SK-N-SH (cell line): ENCODE results near the gene PDIA6. TPM values are rescaled to one million over a fixed set of nuclear protein-coding genes. Genes with fewer than 3 reads are reported as not detected.

Experiments used
- CTCF ChIA-PET: fragments of 300-600, 350-600 bp; formaldehyde crosslinking; extraction: SDS; loops from one replicate; lab custom pipeline; 2021; lab: Yijun Ruan, JAX
- POLR2A ChIA-PET: fragments of 350-600 bp; sonication (Branson Sonifier 250); formaldehyde crosslinking; extraction: SDS; loops from one replicate; lab custom pipeline; 2020; ENCODE audit warnings: antibody characterized with exemption, inconsistent platforms; lab: Yijun Ruan, JAX
- DNase-seq: peaks from one replicate; pipeline ENCODE4 v3.0.0; 2012
- H2AFZ ChIP-seq: fragments of 200-600 bp; sonication (generic); 2 replicates; pipeline ENCODE4 v1.8.1; 2016; ENCODE audit warnings: antibody characterized with exemption, mild to moderate bottlenecking, low read depth
- H3F3A ChIP-seq: fragments of 200-600 bp; sonication (generic); replicated peaks from 2 replicates; pipeline ENCODE3; 2016; ENCODE audit warnings: antibody characterized with exemption, mild to moderate bottlenecking; ENCODE audit not compliant: insufficient read depth
- H3K27ac ChIP-seq, 2 experiments: fragments of 200-500 bp in 1 of 2; fragments of 200-600 bp in 1 of 2; sonication (Bioruptor generic) in 1 of 2; sonication (generic), shearing (Covaris generic) in 1 of 2; 2 replicates each; pipeline versions ENCODE4 v1.5.1 to v1.6.1; 2014 to 2016; ENCODE audit warnings: low read depth in 2 of 2, inconsistent platforms in 1 of 2, low read length in 1 of 2, mild to moderate bottlenecking in 1 of 2, mixed read lengths in 1 of 2
- H3K27me3 ChIP-seq: fragments of 200-600 bp; sonication (generic), shearing (Covaris generic); 2 replicates; pipeline ENCODE4 v1.6.1; 2016; ENCODE audit warnings: mixed run types; ENCODE audit not compliant: insufficient read depth
- H3K36me3 ChIP-seq, 2 experiments: fragments of 200-500 bp in 1 of 2; fragments of 200-600 bp in 1 of 2; sonication (Bioruptor generic) in 1 of 2; sonication (generic) in 1 of 2; replicated peaks in 1 of 2; 2 replicates each; pipeline versions ENCODE3 to v1.5.1; 2014 to 2016; ENCODE audit warnings: low read length in 1 of 2, mild to moderate bottlenecking in 1 of 2; ENCODE audit not compliant: insufficient read depth in 2 of 2, control insufficient read depth in 1 of 2
- H3K4me1 ChIP-seq, 2 experiments: fragments of 200-500 bp in 1 of 2; fragments of 200-600 bp in 1 of 2; sonication (Bioruptor generic) in 1 of 2; sonication (generic), shearing (Covaris generic) in 1 of 2; 2 replicates each; pipeline versions ENCODE4 v1.5.1 to v1.6.1; 2014 to 2016; ENCODE audit warnings: low read depth in 1 of 2, low read length in 1 of 2, mixed run types in 1 of 2; ENCODE audit not compliant: insufficient read depth in 2 of 2, control insufficient read depth in 1 of 2
- H3K4me2 ChIP-seq: fragments of 200-600 bp; sonication (generic), shearing (Covaris generic); 2 replicates; pipeline ENCODE4 v1.6.1; 2017; ENCODE audit warnings: mixed run types
- H3K4me3 ChIP-seq, 2 experiments: fragments of 200-500 bp in 1 of 2; fragments of 200-600 bp in 1 of 2; sonication (Bioruptor generic) in 1 of 2; sonication (generic), shearing (Covaris generic) in 1 of 2; 2 replicates each; pipeline versions ENCODE4 v1.5.1 to v1.8.1; 2014 to 2016; ENCODE audit warnings: low read depth in 2 of 2, inconsistent platforms in 1 of 2, low read length in 1 of 2, mild to moderate bottlenecking in 1 of 2, mixed read lengths in 1 of 2, moderate library complexity in 1 of 2
- H3K79me2 ChIP-seq: fragments of 200-600 bp; sonication (generic); 2 replicates; pipeline ENCODE4 v1.8.1; 2017; ENCODE audit warnings: mild to moderate bottlenecking; ENCODE audit not compliant: insufficient read depth
- H3K9ac ChIP-seq: fragments of 200-600 bp; sonication (generic); 2 replicates; pipeline ENCODE4 v1.6.1; 2017; ENCODE audit warnings: mixed run types
- H3K9me2 ChIP-seq: fragments of 200-600 bp; sonication (generic); 2 replicates; pipeline ENCODE4 v1.6.1; 2017; ENCODE audit warnings: mixed run types
- H3K9me3 ChIP-seq: fragments of 200-600 bp; sonication (generic); 2 replicates; pipeline ENCODE4 v1.6.1; 2017; ENCODE audit warnings: mixed run types, mild to moderate bottlenecking, moderate library complexity
- H4K20me1 ChIP-seq: fragments of 200-600 bp; sonication (generic); 2 replicates; pipeline ENCODE4 v1.6.1; 2017; ENCODE audit warnings: mild to moderate bottlenecking, mixed run types; ENCODE audit not compliant: insufficient read depth
- CHD2 ChIP-seq: fragments of 150-350 bp; IDR thresholded peaks from 2 replicates; pipeline ENCODE4 v1.6.1; 2018; ENCODE audit warnings: low read length; ENCODE audit not compliant: partially characterized antibody
- ELF1 ChIP-seq: IDR thresholded peaks from 2 replicates; pipeline ENCODE4 v1.4.0; 2012
- EP300 ChIP-seq, 2 experiments: IDR thresholded peaks; 2 replicates each; pipeline versions ENCODE4 v1.4.0 to v1.6.1; 2012; ENCODE audit warnings: borderline replicate concordance in 1 of 2, low read depth in 1 of 2, low read length in 1 of 2
- EZH2phosphoT487 ChIP-seq: fragments of 200-600 bp; sonication (generic); IDR thresholded peaks from 2 replicates; pipeline ENCODE4 v1.6.1; 2017; ENCODE audit warnings: low read depth, mixed run types, mild to moderate bottlenecking, antibody characterized with exemption, moderate library complexity, borderline replicate concordance
- FOSL2 ChIP-seq: IDR thresholded peaks from 2 replicates; pipeline ENCODE4 v1.4.0; 2012; ENCODE audit warnings: low read depth, mild to moderate bottlenecking, moderate library complexity, borderline replicate concordance
- FOXJ3 ChIP-seq: sonication (generic); formaldehyde crosslinking; IDR thresholded peaks from 2 replicates; pipeline ENCODE4 v1.5.1; 2020; ENCODE audit warnings: mild to moderate bottlenecking, missing genetic modification reagents
- GABPA ChIP-seq: IDR thresholded peaks from 2 replicates; pipeline ENCODE4 v1.4.0; 2012; ENCODE audit warnings: low read depth, mild to moderate bottlenecking
- IRF3 ChIP-seq: fragments of 150-350 bp; IDR thresholded peaks from 2 replicates; pipeline ENCODE4 v1.6.1; 2016; ENCODE audit warnings: mild to moderate bottlenecking, low read depth, low read length
- MXI1 ChIP-seq: IDR thresholded peaks from 2 replicates; pipeline ENCODE4 v1.6.1; 2012; ENCODE audit warnings: mild to moderate bottlenecking, low read depth, low read length, improper control_type of control experiment
- NRF1 ChIP-seq: IDR thresholded peaks from 2 replicates; pipeline ENCODE4 v1.6.1; 2012; ENCODE audit warnings: low read depth, mild to moderate bottlenecking, low read length
- PBX3 ChIP-seq: IDR thresholded peaks from 2 replicates; pipeline ENCODE4; 2012
- POLR2AphosphoS5 ChIP-seq: IDR thresholded peaks from 2 replicates; pipeline ENCODE4 v1.6.1; 2012; ENCODE audit warnings: low read depth, low read length
- RAD21 ChIP-seq: IDR thresholded peaks from 2 replicates; pipeline ENCODE4 v1.6.1; 2012; ENCODE audit warnings: mild to moderate bottlenecking, low read length
- RCOR1 ChIP-seq: fragments of 150-350 bp; IDR thresholded peaks from 2 replicates; pipeline ENCODE4 v1.6.1; 2017; ENCODE audit warnings: antibody characterized with exemption, low read length
- REST ChIP-seq: IDR thresholded peaks from 2 replicates; pipeline ENCODE4 v1.6.1; 2012; ENCODE audit warnings: mild to moderate bottlenecking, low read depth, low read length, moderate library complexity
- SMC3 ChIP-seq: IDR thresholded peaks from 2 replicates; pipeline ENCODE4 v1.6.1; 2012; ENCODE audit warnings: low read depth, low read length, improper control_type of control experiment
- TAF1 ChIP-seq: IDR thresholded peaks from 2 replicates; pipeline ENCODE4 v1.6.1; 2012; ENCODE audit warnings: low read depth, mild to moderate bottlenecking, low read length, moderate library complexity, borderline replicate concordance
- TEAD4 ChIP-seq: IDR thresholded peaks from 2 replicates; pipeline ENCODE4 v1.4.0; 2012; ENCODE audit warnings: mild to moderate bottlenecking, borderline replicate concordance; ENCODE audit not compliant: insufficient read depth
- WGBS: methylation state at CpG from one replicate; pipeline ENCODE4 v1.1.6; 2017; ENCODE audit warnings: low lambda C conversion rate; 5-methylcytosine and 5-hydroxymethylcytosine counted together
- polyA plus RNA-seq, 3 experiments: library from polyadenylated mRNA; depleted of rRNA; stranded (reverse); fragments of >200 nt; gene quantifications; 2 replicates each; pipeline ENCODE4 v1.2.3, GENCODE V29; 2012
- TF ChIP-seq, protein P1 (sequence below): fragments of 200-600 bp; sonication (generic); IDR thresholded peaks from 2 replicates; pipeline ENCODE4 v1.6.1; 2017; ENCODE audit warnings: antibody characterized with exemption, mild to moderate bottlenecking, moderate library complexity
- TF ChIP-seq, protein P2 (sequence below): IDR thresholded peaks from 2 replicates; pipeline ENCODE4 v1.4.0; 2012; ENCODE audit warnings: low read depth, borderline replicate concordance

The PDIA6 gene
- polyA plus RNA-seq, 1 of the 3 experiments (the other 2 are of a cell fraction) = 325 TPM

GRCh38 chr2:10762651-10763460 lies 49.7 kb downstream of the PDIA6 start:
- Histone ChIP-seq H4K20me1 (no peaks in the 10 kb centered on the region), H3K79me2 (no peaks in the 10 kb centered on the region), H3K4me1 (peaks cover 0 to 6% of the 10 kb centered on the region in 2 experiments; a peak in 1 of 4 replicates), H3K4me2 (no peak overlapping the region), H3K27ac (no peak overlapping the region), H3K9me3 (no peaks in the 10 kb centered on the region), H3K36me3 (no peaks in the 10 kb centered on the region), H3K9me2 (no peaks in the 10 kb centered on the region), H3K27me3 (no peaks in the 10 kb centered on the region), H2AFZ (no peak overlapping the region), H3F3A (no peaks in the 10 kb centered on the region), H3K4me3 (no peak overlapping the region), H3K9ac (no peak overlapping the region)
- ChIA-PET CTCF (interaction anchor here (1.1 kb wide), 1 partner anchor 146 kb away, joined by 3 read pairs; no protein-coding TSS in a partner anchor), POLR2A (interaction anchor here (0.5 kb wide), 1 partner anchor 167 kb away, joined by 3 read pairs; no protein-coding TSS in a partner anchor)
- TF ChIP-seq RAD21 = no peak
- TF ChIP-seq FOSL2 = no peak
- TF ChIP-seq NRF1 = no peak
- no peak for TF ChIP-seq RCOR1
- no peak for TF ChIP-seq PBX3
- TF ChIP-seq, protein P1, sequence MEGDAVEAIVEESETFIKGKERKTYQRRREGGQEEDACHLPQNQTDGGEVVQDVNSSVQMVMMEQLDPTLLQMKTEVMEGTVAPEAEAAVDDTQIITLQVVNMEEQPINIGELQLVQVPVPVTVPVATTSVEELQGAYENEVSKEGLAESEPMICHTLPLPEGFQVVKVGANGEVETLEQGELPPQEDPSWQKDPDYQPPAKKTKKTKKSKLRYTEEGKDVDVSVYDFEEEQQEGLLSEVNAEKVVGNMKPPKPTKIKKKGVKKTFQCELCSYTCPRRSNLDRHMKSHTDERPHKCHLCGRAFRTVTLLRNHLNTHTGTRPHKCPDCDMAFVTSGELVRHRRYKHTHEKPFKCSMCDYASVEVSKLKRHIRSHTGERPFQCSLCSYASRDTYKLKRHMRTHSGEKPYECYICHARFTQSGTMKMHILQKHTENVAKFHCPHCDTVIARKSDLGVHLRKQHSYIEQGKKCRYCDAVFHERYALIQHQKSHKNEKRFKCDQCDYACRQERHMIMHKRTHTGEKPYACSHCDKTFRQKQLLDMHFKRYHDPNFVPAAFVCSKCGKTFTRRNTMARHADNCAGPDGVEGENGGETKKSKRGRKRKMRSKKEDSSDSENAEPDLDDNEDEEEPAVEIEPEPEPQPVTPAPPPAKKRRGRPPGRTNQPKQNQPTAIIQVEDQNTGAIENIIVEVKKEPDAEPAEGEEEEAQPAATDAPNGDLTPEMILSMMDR = no peak
- no peak for TF ChIP-seq EZH2phosphoT487
- TF ChIP-seq MXI1 = no peak
- TF ChIP-seq, protein P2, sequence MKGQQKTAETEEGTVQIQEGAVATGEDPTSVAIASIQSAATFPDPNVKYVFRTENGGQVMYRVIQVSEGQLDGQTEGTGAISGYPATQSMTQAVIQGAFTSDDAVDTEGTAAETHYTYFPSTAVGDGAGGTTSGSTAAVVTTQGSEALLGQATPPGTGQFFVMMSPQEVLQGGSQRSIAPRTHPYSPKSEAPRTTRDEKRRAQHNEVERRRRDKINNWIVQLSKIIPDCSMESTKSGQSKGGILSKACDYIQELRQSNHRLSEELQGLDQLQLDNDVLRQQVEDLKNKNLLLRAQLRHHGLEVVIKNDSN = no peak
- no peak for TF ChIP-seq IRF3
- no peak for TF ChIP-seq ELF1
- TF ChIP-seq CHD2 = no peak
- TF ChIP-seq REST = no peak
- no peak for TF ChIP-seq GABPA
- no peak for TF ChIP-seq POLR2AphosphoS5
- no peak for TF ChIP-seq SMC3
- TF ChIP-seq EP300 (IDR thresholded peaks at IDR 0.05; ENCODE audit: borderline replicate concordance in 1 of 2, low read depth in 1 of 2, low read length in 1 of 2) = no peak
- no peak for TF ChIP-seq TAF1
- TF ChIP-seq FOXJ3 = no peak
- no peak for TF ChIP-seq TEAD4
- WGBS = 73% methylated on average over 25 of the region's 25 CpGs
- DNase-seq = peak; percentile 46
